Activated CD4-positive, alpha-beta T cell treated with anti-CD3 and anti-CD28 coated beads, Interleukin-2, amount 50 U/mL, for 4 hours (primary cell): ENCODE measurements around the gene DAB2IP.

Experiments used
- DNase-seq, 2 experiments: peaks; one replicate each; pipeline ENCODE4 v3.0.0-alpha.2; 2020

DAB2IP gene

GRCh38 chr9:121707477-121708424 lies 56.3 kb downstream of the DAB2IP start:
- no peak for DNase-seq

GRCh38 chr9:121708768-121709488 lies 57.5 kb downstream of the DAB2IP start:
- DNase-seq: no peak

- DNase-seq: no peak
Measured at GRCh38 chr9:121709798-121710197, 58.4 kb downstream of the DAB2IP start.

GRCh38 chr9:121711281-121711680 lies 59.8 kb downstream of the DAB2IP start:
- no peak for DNase-seq

- no peak for DNase-seq
Measured at GRCh38 chr9:121711797-121712196, 60.4 kb downstream of the DAB2IP start.

GRCh38 chr9:121713400-121714070 lies 62.1 kb downstream of the DAB2IP start:
- DNase-seq: no peak

GRCh38 chr9:121714075-121714705 lies 62.8 kb downstream of the DAB2IP start:
- DNase-seq: no peak

GRCh38 chr9:121714873-121715272 lies 63.4 kb downstream of the DAB2IP start:
- no peak for DNase-seq

GRCh38 chr9:121717141-121717991 lies 65.9 kb downstream of the DAB2IP start:
- no peak for DNase-seq

GRCh38 chr9:121718084-121718483 lies 66.7 kb downstream of the DAB2IP start:
- no peak for DNase-seq

- DNase-seq: no peak
Measured at GRCh38 chr9:121718501-121718900, 67.1 kb downstream of the DAB2IP start.

- DNase-seq: no peak
Measured at GRCh38 chr9:121720311-121721057, 69.0 kb downstream of the DAB2IP start.

GRCh38 chr9:121721058-121721350 lies 69.6 kb downstream of the DAB2IP start:
- no peak for DNase-seq

GRCh38 chr9:121721770-121722169 lies 70.3 kb downstream of the DAB2IP start:
- no peak for DNase-seq

GRCh38 chr9:121725008-121725775 lies 73.8 kb downstream of the DAB2IP start:
- no peak for DNase-seq

- DNase-seq: no peak
Measured at GRCh38 chr9:121727295-121728020, 76.0 kb downstream of the DAB2IP start.

GRCh38 chr9:121728916-121729315 lies 77.5 kb downstream of the DAB2IP start:
- no peak for DNase-seq

- DNase-seq: no peak
Measured at GRCh38 chr9:121729769-121730562, 78.5 kb downstream of the DAB2IP start.

GRCh38 chr9:121731090-121731489 lies 79.7 kb downstream of the DAB2IP start:
- no peak for DNase-seq
